ENCODE measurements around the gene EFNA1. TPM values are rescaled to one million over a fixed set of nuclear protein-coding genes. Genes with fewer than 3 reads are reported as not detected.
"Not testable (repeated sequence)": the region's sequence is repeated elsewhere in the genome, so short reads cannot be mapped to it uniquely, and the experiment has no call there.

EFNA1 gene
- total RNA-seq, 2 experiments from 2014 or later: not detected

- no peak overlapping the region for H3K27ac ChIP-seq (ENCODE audit: low read depth, low read length, poor library complexity, severe bottlenecking)
- no peaks in the 10 kb centered on the region for H3K79me2 ChIP-seq (ENCODE audit: insufficient read depth, low read depth, low read length)
- no peak overlapping the region for H2AFZ ChIP-seq (ENCODE audit: low read length)
- TF ChIP-seq EZH2phosphoT487 (IDR thresholded peaks at IDR 0.05; ENCODE audit: borderline replicate concordance, low read depth, low read length): no peak
- TF ChIP-seq, protein P1, sequence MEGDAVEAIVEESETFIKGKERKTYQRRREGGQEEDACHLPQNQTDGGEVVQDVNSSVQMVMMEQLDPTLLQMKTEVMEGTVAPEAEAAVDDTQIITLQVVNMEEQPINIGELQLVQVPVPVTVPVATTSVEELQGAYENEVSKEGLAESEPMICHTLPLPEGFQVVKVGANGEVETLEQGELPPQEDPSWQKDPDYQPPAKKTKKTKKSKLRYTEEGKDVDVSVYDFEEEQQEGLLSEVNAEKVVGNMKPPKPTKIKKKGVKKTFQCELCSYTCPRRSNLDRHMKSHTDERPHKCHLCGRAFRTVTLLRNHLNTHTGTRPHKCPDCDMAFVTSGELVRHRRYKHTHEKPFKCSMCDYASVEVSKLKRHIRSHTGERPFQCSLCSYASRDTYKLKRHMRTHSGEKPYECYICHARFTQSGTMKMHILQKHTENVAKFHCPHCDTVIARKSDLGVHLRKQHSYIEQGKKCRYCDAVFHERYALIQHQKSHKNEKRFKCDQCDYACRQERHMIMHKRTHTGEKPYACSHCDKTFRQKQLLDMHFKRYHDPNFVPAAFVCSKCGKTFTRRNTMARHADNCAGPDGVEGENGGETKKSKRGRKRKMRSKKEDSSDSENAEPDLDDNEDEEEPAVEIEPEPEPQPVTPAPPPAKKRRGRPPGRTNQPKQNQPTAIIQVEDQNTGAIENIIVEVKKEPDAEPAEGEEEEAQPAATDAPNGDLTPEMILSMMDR (conservative IDR thresholded peaks at IDR 0.05; ENCODE audit: low read length): no peak
- H3K9me3 ChIP-seq (ENCODE audit: low read length): no peaks in the 10 kb centered on the region
- no peaks in the 10 kb centered on the region for H3K9me2 ChIP-seq (ENCODE audit: insufficient read depth, low read length)
- no peaks in the 10 kb centered on the region for H4K20me1 ChIP-seq (ENCODE audit: insufficient read depth, low read length)
- H3K4me2 ChIP-seq (ENCODE audit: low read length): no peak overlapping the region
- no peak for DNase-seq (ENCODE audit: low spot score)
- CTCF ChIA-PET (ENCODE audit: unreplicated experiment): no interaction called here
- BruUV-seq (replicated peaks): no TSS peak
- intact Hi-C loops (cut with micrococcal nuclease; ENCODE audit: unreplicated experiment): no loop called here
- H3K4me3 ChIP-seq (ENCODE audit: low read depth, low read length, poor library complexity, severe bottlenecking): no peak overlapping the region
- H3K36me3 ChIP-seq (ENCODE audit: insufficient read depth, low read length): no peaks in the 10 kb centered on the region
- POLR2A ChIA-PET: interaction anchor here (0.5 to 1.0 kb wide), 2 partner anchors 56 to 78 kb away, joined by 3 to 4 read pairs; partner anchors contain the start of gene KRTCAP2
- H3K4me1 ChIP-seq (ENCODE audit: insufficient read depth, low read length, poor library complexity, severe bottlenecking): no peaks in the 10 kb centered on the region
Measured at GRCh38 chr1:155116113-155116764, 11.4 kb upstream of the EFNA1 start.

DNA sequence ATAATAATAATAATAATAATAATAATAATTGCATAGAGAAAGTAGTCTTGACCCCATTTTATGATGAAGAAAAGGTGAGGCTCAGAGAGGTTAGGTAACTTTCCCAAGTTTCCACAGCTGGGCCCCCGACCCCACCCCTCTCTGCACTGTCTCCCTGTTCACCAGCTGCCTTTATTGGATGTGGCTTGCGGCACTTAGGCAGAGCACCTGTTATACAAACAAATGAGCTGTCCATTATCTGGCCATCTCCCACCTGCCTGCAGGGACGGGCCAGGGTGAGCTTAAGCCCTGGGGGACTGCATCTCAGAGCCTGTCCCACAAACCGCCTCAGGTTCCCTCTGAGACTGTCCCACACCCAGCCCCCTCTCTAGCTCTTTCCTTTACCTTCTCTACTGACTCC, 10.1 kb upstream of the EFNA1 start:
- no peak overlapping the region for H3K4me3 ChIP-seq (ENCODE audit: low read depth, low read length, poor library complexity, severe bottlenecking)
- H2AFZ ChIP-seq (ENCODE audit: low read length): no peak overlapping the region
- H3K36me3 ChIP-seq (ENCODE audit: insufficient read depth, low read length): no peaks in the 10 kb centered on the region
- CTCF ChIA-PET (ENCODE audit: unreplicated experiment): no interaction called here
- H3K9me2 ChIP-seq (ENCODE audit: insufficient read depth, low read length): no peaks in the 10 kb centered on the region
- H4K20me1 ChIP-seq (ENCODE audit: insufficient read depth, low read length): no peaks in the 10 kb centered on the region
- no peak overlapping the region for H3K4me2 ChIP-seq (ENCODE audit: low read length)
- H3K9me3 ChIP-seq (ENCODE audit: low read length): no peaks in the 10 kb centered on the region
- no peaks in the 10 kb centered on the region for H3K4me1 ChIP-seq (ENCODE audit: insufficient read depth, low read length, poor library complexity, severe bottlenecking)
- no TSS peak for BruUV-seq (replicated peaks)
- no peak overlapping the region for H3K27ac ChIP-seq (ENCODE audit: low read depth, low read length, poor library complexity, severe bottlenecking)
- H3K79me2 ChIP-seq (ENCODE audit: insufficient read depth, low read depth, low read length): no peaks in the 10 kb centered on the region
- no peak for TF ChIP-seq EZH2phosphoT487 (IDR thresholded peaks at IDR 0.05; ENCODE audit: borderline replicate concordance, low read depth, low read length)
- TF ChIP-seq, protein P1 (conservative IDR thresholded peaks at IDR 0.05; ENCODE audit: low read length): no peak
- intact Hi-C loops (cut with micrococcal nuclease; ENCODE audit: unreplicated experiment): no loop called here
- POLR2A ChIA-PET: no interaction called here
- no peak for DNase-seq (ENCODE audit: low spot score)

GRCh38 chr1:155118090-155118489, 9.6 kb upstream of the EFNA1 start:
- H3K9me3 ChIP-seq (ENCODE audit: low read length); H3K79me2 ChIP-seq (ENCODE audit: insufficient read depth, low read depth, low read length); H3K4me2 ChIP-seq (ENCODE audit: low read length); H3K4me3 ChIP-seq (ENCODE audit: low read depth, low read length, poor library complexity, severe bottlenecking); H2AFZ ChIP-seq (ENCODE audit: low read length); H3K9me2 ChIP-seq (ENCODE audit: insufficient read depth, low read length); H3K4me1 ChIP-seq (ENCODE audit: insufficient read depth, low read length, poor library complexity, severe bottlenecking); intact Hi-C loops (cut with micrococcal nuclease; ENCODE audit: unreplicated experiment); CTCF ChIA-PET (ENCODE audit: unreplicated experiment); H4K20me1 ChIP-seq (ENCODE audit: insufficient read depth, low read length); DNase-seq (ENCODE audit: low spot score); H3K36me3 ChIP-seq (ENCODE audit: insufficient read depth, low read length); BruUV-seq (replicated peaks); H3K27ac ChIP-seq (ENCODE audit: low read depth, low read length, poor library complexity, severe bottlenecking): not testable (repeated sequence)
- POLR2A ChIA-PET: interaction anchor here (0.6 kb wide), 2 partner anchors 31 to 52 kb away, joined by 4 to 5 read pairs; no protein-coding TSS in a partner anchor

Measured in OCI-LY7 (cell line).